Neural cell (in vitro differentiated cells): ENCODE measurements around the gene ART1.

ENCODE experiments used
- POLR2AphosphoS5 ChIP-seq: IDR thresholded peaks from 2 replicates; pipeline ENCODE4 v1.6.1; 2012
- TF ChIP-seq, protein P1 (sequence below): fragments of 450-650 bp; IDR thresholded peaks from 2 replicates; pipeline ENCODE4 v1.5.1; 2014; ENCODE audit warnings: antibody characterized with exemption, mild to moderate bottlenecking, moderate library complexity; ENCODE audit not compliant: poor library complexity, severe bottlenecking

GRCh38 chr11:3658252-3658651 is 13.3 kb downstream of the ART1 start:
- no peak for TF ChIP-seq POLR2AphosphoS5
- TF ChIP-seq, protein P1, sequence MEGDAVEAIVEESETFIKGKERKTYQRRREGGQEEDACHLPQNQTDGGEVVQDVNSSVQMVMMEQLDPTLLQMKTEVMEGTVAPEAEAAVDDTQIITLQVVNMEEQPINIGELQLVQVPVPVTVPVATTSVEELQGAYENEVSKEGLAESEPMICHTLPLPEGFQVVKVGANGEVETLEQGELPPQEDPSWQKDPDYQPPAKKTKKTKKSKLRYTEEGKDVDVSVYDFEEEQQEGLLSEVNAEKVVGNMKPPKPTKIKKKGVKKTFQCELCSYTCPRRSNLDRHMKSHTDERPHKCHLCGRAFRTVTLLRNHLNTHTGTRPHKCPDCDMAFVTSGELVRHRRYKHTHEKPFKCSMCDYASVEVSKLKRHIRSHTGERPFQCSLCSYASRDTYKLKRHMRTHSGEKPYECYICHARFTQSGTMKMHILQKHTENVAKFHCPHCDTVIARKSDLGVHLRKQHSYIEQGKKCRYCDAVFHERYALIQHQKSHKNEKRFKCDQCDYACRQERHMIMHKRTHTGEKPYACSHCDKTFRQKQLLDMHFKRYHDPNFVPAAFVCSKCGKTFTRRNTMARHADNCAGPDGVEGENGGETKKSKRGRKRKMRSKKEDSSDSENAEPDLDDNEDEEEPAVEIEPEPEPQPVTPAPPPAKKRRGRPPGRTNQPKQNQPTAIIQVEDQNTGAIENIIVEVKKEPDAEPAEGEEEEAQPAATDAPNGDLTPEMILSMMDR = no peak
